ENCODE measurements around the gene TSHR.
"Not testable (repeated sequence)": the region's sequence is repeated elsewhere in the genome, so short reads cannot be mapped to it uniquely, and the experiment has no call there.

The TSHR gene

DNA sequence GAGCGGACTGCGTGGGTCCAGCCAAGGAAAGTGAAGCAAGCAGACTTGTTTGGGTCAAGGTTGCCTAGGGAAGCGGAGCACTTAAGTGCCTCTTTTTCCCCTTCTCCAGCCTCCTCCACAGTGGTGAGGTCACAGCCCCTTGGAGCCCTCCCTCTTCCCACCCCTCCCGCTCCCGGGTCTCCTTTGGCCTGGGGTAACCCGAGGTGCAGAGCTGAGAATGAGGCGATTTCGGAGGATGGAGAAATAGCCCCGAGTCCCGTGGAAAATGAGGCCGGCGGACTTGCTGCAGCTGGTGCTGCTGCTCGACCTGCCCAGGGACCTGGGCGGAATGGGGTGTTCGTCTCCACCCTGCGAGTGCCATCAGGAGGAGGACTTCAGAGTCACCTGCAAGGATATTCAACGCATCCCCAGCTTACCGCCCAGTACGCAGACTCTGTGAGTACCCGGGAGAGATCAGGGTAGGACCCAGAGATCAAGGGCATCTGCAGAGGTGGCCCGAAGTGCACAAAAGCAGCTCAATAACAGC lies at the start of gene TSHR:
Gene TSHR (plus strand): TSS at position 206 of the 526 bp plus-strand sequence. CDS start 60 bp downstream, at position 266.
- DNase-seq = no peak

DNA sequence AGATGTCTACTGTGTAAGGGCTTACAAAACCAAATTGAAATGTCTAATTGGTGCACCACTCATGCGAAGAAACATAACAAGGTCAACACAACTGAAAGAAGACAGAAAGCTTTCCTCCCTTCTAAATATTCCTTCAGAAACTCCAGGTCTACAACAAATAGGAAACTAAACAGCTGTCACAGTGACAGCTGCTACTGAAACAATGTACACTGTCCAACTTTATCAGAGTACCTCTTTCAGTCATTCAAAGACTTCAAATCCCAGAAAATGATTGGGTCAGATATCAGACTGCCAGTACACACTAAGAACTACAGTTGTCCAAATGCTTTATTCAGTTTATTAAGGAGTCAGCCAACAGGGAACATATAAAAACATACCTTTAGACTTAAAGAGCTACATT lies 49.1 kb upstream of the TSHR start:
- no peak for DNase-seq

DNA sequence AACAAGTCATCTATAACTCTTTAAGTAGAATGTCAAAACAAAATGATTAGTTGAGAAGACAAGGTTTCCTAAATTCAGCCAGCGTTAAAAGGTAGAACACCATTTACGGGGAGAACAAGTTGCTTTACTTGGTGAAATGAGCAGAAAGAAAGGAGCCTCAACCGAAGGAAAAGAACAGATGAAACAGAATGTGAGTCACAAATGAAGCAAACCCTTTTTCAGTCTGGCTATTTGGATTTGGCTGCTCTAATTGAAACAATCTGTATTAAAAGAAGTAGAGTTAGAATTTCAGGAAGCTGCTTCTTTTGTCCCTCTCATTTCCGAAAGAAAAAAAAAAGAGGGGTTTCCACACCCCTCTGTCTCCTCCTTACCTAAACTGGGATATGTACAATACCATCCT lies 48.5 kb upstream of the TSHR start:
- no peak for DNase-seq

DNA sequence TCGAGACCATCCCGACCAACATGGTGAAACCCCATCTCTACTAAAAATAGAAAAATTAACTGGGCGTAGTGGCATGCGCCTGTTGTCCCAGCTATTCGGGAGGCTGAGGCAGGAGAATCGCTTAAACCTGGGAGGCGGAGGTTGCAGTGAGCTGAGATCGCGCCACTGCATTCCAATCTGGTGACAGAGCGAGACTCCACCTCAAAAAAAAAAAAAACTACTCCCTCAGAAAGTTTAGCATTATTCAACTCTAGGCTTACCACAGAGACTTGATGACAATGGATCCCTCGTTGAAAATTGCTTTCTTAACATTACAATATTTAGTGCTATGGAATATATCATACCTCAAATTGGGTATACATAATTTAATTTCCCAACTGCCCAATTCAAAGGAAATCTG lies 43.4 kb upstream of the TSHR start:
- DNase-seq = not testable (repeated sequence)

DNA sequence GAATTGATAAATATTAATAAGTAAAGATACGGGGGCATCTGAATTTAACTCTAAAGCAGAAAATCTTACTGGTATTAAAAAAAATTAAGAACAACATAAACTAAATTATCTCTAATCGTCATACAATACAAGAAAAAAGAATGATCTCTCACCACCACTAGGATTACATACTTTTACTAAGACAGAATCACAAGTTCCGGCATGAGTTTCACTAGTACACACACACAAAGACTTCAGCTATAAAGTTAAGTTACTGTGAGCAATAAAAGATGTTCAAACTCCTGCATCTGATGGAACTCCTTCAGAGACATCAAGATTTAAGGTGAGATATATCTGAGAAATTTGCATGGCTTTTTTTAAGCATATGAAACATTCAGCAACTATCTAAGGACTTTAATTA lies 35.8 kb upstream of the TSHR start:
- no peak for DNase-seq

DNA sequence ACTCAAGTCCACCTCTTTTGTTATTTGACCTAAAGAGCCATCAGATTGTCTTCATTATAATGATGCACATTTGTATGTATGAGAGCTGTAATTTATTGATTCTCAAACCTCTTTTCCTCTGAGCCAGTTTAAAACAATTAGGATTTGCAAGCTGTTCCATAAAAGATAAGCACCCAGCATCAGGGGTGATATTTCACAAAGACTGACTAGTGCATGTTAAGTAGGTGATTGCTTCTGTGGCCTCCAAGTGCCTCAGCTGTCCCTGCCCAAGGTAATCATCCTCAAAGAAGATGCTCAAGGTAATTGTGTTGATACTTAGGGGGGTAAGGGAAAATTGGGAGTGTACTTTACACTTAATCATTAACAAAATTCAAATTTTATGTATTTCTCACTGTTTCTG lies 32.1 kb upstream of the TSHR start:
- DNase-seq = peak; percentile 32

DNA sequence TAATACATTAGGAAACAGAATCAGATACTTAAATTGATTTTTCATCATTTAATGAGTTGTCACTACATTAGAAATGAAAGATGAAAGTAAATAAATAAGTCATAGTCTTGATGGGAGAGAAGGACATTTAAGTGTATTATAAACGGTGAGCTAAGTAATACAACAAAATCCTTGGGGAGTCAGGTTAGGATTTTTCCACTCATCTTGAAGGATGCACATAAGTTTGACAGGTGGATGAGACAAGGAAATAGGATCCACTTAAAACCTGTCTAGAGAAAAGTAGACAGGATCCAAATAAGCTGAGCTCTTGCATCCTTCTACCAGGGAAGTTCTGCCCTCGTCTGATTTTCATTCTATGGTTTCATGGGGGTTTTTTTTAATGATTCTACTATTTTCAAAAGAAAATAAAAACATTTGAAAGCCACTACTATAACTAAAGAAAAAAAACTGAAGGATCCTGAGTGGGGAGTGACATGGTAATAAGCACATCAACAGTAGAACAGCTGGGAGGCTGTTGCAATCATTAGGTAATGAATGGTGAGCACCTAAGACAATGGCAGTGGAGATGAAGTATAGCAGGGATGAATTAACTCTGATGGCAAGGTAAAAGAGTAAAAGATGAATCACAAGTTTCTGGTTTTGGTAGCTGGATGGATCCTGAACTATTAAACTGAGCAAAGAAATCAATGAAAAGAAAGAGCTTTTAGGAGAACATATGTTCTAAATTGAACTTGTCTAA lies 30.9 kb upstream of the TSHR start:
- DNase-seq = no peak

DNA sequence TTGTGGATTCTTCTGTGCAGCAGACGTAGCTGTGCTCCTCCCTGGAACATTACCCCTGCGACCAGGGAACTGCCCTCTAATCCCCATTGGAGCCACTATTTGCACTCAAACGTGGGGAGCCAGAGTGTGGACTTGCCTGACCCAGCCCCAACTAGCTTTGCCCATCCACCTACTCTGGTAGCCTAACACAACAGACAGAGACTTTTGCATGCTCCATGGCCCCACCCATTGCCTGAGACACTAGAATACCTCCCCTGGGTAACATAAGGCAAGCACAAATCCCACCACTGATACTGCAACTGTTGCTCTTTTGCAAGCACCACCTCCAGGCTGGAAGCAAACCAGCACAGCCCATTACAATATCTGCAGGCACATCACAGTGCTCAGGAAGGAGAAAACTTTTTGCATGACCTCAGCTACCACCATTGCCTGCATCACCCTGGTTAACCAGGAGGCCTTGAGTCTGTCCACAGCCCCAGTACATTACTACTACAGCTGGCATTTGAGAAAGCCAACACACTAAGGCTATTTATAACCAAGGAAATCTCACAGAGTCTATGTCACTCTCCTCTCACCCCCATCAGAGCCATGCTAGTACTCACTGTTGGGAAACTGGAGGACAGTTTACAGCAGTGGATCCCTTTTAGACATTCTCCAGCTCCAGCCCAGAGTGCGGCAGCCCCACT lies 28.9 kb upstream of the TSHR start:
- no peak for DNase-seq

DNA sequence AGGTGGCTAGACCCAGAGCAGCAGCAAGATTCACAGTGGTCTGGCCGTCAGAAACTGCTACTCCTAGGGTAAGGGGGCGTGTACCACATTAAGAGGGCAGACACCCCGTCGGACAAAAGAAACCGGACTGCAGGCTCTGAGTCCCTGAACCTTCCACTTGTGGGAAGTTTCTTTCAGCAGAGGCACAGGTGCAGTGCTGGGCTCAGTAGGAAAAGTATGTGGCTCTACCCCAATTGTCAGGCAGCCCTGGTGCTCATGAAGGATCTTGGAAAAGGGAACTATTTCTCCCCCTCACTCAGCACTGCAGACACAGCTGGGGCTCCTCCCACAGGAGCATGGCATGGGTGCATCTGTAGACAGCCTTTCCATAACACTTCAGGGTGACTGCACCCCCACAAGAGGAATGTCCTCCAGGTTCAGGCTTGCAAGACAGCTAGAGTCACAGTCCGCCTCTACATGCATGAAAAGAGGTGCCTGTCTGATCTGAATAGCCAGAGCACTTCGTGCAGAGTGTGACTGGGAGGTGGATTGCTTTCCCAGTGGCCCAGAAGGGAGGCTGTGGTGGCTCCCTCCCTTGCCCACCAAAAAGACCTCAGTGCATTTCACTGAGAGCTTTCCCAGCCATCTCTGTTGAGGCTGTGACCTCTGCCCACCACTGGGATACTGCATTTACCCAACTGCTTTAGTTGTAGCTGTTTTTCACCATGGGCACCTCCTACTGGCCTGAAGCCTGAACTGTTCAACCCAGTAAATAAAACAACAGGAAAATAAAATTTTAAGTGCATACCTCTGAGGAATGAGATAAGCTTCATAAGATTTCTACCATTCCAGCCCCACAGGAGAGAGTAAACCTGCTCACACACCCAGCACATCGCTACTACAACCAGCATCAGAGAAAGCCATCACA lies 28.1 kb upstream of the TSHR start:
- DNase-seq = no peak

DNA sequence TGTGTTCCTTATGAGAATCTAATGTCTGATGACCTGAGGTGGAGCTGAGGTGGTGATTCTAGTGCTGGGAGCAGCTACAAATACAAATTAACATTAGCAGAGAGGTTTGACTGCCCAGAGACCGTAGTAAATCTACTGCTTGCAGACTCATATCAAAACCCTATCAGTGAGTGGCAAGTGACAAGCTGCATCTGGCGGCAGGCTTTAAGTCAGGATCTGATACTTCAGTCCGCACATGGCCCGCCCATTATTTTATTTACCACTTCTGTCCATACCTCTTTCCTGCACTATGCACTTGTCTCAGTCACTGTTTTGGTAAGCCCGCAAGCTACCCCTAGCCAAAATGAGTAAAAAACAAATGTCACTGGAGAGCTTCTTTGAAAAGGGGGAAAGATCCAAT lies 25.3 kb upstream of the TSHR start:
- no peak for DNase-seq

DNA sequence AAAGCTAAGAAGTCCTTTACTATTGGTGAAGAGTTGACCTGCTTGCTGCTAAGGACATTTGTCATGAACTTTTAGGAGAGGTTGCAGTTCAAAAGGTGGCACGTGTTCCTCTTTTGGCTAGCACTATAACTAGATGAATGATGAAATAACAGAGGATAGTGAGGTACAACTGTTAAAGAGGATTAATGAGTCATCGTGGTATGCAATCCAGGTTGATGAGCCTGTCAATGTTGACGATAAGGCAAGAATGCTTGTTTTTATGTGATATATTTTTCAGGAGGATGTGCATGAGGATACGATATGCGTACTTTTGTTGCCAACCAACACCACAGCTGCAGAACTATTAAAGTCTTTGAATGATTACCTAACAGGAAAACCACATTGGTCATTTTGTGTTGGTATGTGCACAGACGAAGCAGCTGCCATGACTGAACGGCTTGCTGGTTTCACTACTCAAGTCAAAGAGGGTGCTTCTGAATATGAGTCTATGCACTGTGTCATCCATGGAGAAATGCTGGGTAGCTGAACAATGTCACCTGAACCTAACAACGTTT lies 24.5 kb upstream of the TSHR start:
- DNase-seq = peak; percentile 15

DNA sequence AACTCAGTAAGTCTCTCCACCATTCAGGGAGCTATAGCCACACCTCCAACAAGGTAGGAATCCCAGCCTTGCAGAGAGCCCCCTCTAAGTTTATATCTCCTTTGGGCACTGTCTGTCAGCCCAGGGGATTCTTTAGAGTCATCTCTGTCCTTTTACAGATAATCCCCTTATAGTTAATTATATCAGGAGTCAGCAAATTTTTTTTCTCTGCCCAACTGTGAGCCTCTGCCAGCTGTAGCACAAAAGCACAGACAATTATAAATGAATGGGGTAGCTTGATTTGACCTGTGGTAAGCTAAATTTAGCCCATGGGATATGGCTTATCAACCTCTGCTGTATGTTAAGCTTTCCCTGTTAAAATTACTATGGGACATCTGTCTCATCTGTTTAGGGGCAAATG lies 22.1 kb upstream of the TSHR start:
- DNase-seq = no peak

DNA sequence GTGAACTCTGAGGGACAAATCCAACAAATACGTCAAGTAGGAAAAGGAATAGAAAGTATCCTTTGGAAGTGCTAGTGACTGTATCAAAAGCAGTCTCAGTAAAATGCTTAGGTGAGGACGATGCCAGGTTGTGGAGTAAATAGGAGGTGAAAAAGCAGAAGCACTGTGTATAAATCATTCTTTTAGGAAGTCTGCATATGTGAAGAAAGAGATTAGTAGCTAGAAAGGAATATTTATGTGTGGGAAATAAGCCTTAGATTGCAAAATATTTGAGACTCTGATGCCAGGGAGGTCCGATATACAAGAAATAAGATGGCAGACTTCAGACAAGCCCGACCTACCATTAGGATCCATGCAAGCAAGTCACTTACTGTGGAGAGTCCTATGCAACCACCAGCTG lies 21.7 kb upstream of the TSHR start:
- no peak for DNase-seq

DNA sequence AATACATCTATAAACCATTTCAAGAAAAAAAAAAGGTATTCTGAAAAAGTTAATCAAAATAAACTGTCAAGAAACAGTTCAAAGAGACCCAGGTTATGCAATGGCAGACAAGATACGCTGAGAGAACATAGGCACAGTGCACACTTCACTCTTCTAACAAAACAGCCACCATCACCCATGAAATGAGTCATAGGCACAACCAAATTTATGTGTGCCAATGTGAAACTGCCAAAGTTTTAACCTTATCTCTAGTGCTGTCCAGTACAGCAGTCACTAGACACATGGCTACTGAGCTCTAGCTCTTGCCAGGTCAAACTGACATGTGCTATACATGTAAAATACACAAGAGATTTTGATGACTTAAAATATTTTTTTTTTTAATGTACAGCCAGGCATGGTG lies 15.3 kb upstream of the TSHR start:
- DNase-seq = no peak

DNA sequence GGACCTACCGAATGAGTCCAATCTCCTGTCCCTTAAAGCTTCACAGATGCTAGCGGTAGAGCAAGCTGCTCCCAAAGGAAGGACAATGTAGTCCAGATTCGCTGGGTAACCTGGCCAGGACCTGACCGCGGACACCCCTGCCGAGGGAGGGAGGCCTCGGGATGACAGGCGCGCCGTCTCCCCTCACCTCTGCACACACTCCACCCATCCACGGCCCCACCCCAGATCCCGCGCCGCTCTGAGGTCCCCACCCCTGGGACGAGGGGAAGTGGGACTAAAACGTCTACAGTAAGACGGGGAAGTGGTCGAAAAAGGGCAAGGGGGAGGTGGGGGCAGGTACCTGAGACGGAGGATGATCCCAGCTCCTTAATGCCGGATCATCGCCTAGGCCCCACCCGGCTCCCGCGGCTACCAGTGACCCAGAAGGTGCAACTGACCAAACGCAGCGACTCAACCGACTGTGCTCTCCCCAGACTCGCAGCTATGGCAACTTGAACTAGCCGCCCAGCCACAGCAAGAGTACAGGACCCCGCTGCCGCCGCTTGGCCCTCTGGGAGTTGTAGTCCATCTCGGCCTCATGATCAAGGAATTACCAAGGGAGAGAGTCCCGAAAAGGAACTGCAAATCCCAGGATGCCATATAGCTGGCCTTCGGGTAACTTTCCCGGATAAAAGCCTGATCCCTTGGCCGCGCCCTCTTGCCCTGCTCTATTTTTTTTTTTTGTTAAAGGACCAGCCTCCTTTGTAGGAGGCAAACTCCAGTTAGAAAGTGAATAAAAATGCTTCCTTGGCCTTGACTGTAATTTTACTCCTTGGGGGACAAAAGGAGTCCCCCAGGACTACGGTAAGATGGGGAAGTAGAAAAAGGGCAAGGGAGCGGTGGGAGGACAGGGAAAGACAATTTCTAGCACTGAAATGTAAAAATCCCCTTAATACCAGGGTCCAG lies 13.9 kb upstream of the TSHR start, which contains the start of gene CEP128:
Gene CEP128 (minus strand): TSS at position 498 of the 945 bp plus-strand sequence.
- DNase-seq = peak; percentile 99

DNA sequence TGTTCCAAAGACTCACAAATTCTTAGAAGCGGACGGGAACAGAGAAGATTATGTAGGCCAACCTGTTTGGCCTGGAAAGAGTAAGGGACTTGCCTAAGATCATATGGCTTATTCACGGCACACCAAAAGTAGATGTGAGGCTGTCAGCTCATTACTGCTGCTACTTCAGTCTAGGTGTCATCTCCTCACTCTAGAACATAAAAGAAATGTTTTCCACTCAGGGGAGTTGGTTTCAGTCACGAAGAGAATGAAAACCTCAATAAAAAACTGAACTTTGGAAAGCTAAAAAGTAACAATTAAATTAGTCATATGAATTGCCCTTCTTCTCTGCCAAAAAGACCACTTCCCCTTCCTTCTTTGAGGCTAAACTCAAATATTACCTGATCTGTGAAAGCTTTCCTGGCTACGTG lies 13.2 kb upstream of the TSHR start:
- DNase-seq = peak; percentile 59

DNA sequence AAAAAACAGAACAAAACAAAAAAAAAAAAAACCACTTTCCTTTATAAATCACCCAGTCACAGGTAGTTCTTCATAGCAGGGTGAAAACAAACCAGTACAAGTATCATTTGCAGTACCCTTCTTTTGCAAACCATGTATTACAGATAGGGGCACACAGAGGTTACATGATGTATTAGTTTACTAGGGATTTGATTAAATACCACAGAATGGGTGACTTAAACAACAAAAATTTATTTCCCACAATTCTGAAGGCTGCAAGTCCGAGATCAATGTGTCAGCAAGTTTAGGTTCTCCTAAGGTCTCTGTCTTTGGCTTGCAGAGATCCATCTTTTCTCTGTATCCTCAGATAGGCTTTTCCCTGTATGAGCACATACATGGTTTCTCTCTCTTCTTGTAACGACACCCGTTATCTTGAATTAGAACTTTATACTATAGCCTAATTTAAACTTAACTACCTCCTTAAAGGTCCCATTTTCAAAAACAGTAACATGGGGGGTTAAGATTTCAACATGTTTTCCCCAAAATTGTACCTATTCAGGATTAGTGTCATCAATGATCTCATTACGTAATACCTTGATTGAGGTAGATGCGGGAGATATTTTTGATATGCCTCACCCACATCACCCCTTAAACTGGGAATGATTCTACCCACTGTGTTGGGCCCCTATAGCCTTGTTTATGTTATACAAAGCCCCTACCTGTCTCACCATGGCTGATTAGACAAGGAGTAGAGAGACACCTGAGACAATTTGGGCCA lies 10.4 kb upstream of the TSHR start:
- no peak for DNase-seq

DNA sequence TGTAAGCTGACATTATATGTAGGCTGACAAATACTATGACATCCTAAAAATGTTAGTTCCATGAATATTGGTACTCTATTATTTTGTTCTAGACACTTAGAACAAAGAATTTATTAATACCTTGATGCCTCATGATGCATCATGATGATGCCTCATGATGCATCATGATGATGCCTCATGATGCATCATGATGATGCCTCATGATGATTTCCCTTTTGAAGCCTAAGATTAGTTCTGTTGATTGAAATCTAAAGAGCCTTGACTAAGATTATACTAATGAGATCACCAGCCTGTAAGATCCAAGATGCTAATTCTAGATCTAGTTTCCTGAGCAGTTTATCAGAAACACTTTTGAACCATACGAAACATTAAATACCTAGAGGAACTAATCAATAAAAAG lies 9.2 kb upstream of the TSHR start:
- no peak for DNase-seq

DNA sequence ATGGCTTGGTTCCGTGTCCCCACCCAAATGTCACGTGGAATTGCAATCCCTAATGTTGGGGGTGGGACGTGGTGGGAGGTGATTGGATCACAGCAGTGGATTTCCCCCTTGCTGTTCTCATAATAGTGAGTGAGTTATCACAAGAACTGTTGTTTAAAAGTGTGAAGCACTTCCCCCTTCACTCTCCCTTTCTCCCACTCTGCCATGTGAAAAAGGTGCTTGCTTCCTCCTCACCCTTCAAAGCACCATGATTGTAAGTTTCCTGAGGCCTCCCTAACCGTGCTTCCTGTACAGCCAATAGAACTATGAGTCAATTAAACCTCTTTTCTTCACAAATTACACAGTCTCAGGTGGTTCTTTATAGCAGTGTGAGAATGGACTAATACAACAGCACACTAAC lies 8.6 kb upstream of the TSHR start:
- DNase-seq = no peak

DNA sequence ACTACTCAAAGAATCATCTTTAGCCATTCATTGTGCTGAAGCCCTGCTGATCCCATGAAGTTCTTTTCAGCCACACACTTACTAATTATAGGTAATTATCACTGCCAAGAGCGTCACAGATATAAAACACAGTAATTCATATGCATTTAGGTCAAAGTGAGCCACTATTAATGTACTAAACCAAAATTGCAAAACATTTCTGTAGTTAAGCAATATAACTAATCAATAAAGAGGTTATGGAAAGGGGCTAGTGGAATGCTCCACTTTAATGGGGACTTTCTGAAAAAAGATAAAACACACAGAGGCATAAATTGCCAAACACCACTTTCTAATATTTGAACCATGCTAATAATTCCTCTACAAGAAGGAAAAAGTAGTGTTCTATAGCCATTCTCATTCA lies 7.1 kb upstream of the TSHR start:
- DNase-seq = no peak

DNA sequence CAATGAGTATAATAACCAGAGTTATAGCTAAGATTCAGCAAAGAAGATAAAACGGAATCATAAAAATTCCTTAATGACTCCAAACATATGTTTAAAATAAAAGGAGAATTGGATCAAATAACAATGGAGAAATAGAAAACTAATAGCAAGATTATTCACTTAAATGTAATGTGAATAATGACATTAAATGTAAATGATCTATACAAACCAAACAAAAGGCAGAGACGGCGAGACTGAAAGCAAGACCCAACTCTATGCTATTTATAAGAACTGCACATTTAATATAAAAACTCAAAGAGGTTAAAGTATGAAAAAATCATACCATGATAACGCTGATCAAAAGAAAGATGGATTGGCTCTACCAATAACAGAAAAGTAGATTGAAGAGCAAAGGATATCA lies 3.9 kb upstream of the TSHR start:
- DNase-seq = no peak
